Measurements from ENCODE around the gene RPL15.

The RPL15 gene

DNA sequence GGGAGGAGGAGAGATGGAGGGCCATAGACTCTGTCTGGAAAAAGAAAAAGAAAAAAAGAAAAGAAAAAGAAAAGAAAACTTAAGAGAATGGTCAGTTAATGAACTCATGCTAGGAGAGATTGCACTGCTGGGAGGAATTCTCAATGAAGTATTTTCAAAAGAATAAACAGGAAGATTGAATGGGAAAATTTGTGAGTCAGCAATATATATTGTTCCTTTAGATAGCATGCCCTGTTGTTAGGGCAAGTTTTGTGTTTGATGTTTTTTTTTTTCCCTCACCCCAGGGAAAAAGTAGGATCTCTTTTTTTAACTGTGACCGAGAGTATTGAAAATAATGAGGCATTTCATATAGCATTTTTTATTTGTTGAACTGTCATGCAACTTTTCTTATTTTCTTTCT, 20.4 kb downstream of the RPL15 start:
- no peak for DNase-seq

GRCh38 chr3:23938688-23939087, 21.8 kb downstream of the RPL15 start:
- DNase-seq, result no peak

GRCh38 chr3:23940775-23941174, 23.8 kb downstream of the RPL15 start:
- DNase-seq, result no peak

DNA sequence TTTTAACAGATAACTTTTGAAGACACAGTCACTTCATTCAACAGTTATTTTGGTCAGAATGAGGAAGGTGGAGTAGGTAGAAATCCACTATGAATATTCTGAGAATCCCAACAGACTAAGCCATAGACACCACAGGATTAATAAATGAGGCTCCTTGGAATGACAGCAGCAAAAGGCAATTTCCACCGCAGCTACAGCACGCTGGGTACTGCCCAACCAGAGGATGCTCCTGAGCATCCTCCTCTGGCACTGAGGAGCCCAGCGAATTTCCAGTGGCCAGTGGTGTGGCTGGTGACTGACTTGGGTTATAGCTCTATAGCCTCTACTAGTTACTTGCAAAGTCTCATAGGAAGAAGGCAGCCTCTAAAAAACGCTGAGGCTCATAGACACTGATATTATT, 24.5 kb downstream of the RPL15 start:
- no peak for DNase-seq

DNA sequence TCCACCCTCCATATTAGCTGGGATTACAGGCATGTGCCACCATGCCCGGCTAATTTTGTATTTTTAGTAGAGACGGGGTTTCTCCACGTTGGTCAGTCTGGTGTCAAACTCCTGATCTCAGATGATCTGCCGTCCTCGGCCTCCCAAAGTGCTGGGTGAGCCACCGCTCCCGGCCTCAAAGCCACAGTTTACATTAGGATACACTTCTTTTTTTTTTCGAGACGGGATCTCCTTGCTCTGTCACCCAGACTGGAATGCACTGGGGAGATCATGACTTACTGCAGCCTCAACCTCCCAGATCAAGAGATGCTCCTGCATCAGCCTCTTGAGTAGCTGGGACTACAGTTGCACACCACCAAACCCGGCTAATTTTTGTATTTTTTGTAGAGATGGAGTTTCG, 25.6 kb downstream of the RPL15 start:
- DNase-seq, result no peak

DNA sequence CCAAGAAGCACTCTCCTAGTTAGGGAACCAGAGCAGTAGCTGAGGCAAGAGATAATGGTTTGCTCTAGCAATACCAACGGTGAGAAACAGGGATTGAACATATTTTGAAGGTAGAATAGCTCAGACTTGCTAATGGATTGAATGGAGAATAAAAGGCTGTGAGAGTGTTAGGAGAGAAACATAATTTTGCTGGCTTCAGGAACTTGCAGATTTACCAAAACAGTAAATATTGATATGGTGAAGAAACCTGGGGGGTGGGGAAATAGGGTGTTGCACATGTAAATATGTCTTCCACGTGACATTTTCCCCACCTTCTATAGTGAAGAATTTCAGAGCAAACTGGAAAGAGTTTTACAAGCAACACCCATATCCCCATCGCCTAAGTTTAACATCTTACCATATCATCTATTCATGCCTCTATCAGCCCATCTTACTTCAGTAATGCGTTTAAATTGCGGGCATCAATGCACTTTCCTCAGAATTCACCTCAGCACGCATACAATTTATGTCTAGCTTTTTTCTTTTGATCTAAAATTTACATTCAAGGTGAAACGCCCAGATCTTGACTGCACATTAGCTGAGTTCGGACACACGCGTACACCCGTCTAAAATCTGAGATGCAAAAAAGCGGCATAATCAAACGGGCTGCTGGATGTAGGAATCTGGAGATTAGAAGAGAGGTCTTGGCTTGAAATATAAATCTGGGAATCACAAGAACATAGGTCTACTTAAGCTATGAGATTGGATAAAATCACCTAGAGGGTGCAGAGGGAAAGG, 27.3 kb downstream of the RPL15 start:
- peak; percentile 1 for DNase-seq

DNA sequence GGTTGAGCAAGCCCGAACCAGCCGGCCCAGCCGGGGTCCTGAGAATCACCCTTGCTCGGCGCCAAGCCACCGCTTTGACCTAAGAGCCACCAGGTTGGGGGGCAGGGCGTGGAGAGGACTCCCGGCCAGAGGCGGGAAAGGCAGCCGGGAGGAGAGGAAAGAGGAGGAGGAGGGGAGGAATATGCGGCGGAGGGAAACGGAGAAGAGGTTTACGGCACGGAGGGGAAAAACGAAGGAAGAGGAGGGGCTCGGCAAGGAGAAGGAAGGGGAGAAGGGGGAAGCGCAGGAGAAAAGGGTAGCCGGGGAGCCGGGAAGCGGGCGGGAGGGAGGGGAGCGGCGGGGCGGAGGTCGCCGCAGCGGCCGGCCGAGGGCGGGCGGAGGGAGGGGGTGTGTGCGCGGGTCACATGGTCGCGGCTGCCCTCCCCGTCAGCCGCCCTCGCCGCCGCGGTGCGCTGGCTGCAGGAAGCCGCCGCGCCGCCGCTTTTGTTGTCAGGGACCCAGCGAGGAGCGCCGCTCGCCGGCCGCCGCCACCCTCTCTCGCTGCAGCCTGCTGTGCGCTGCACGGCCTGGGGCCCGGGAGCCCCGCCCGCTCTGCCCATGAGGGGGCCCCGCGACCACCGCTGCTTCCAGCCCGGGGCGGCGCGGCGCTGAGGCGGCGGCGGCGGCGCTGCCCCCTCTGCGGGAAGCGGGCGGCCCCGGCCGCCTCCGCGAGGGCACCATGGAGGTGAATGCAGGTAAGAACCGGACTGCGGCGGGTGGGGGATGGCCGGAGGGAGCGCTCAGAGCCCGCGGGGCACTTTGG, 28.1 kb downstream of the RPL15 start, which contains the start of gene NR1D2:
Gene NR1D2 (plus strand): TSS at position 426 of the 802 bp plus-strand sequence. CDS start 293 bp downstream, at position 719.
- peak; percentile 76 for DNase-seq

DNA sequence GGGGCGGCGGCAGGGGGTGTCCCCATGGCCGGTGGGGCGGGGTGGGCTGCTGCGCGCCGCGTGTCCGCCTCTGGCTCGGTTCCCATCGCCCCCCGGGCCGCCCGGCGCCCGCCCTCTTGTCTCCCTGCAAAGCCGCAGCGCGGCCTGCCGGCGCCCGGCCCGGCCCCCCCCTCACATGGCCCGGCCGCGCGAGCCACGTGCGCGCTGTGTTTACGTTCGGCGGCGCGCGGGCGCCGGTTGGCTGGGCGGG, 28.7 kb downstream of the RPL15 start:
- DNase-seq, result no peak

- peak; percentile 98 for DNase-seq
Measured at GRCh38 chr3:23945913-23946687, 29.2 kb downstream of the RPL15 start.

- DNase-seq, result no peak
Measured at GRCh38 chr3:23948761-23949160, 31.8 kb downstream of the RPL15 start.

DNA sequence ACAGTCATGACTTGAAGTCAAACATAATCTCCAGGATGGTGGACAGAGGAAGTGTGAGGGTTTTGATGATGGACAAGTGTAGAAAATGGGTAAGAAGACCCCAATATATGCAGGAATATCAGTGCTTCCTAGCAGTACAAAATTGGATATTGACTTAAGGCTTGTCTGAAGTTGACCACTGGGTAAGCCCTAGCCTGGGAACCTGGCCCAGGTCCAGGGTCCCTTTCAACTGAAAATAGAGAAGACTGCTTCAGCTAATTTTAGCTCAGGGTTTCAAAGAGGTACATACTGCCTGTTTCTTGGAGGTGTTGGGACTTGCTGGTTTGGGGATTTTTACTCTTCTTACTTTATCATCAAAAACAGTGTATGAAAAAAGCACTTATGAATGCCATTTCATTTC, 32.9 kb downstream of the RPL15 start:
- no peak for DNase-seq

GRCh38 chr3:23950293-23950692, 33.4 kb downstream of the RPL15 start:
- DNase-seq, result no peak

GRCh38 chr3:23952646-23953045, 35.7 kb downstream of the RPL15 start:
- no peak for DNase-seq

GRCh38 chr3:23953523-23953922, 36.6 kb downstream of the RPL15 start:
- no peak for DNase-seq

DNA sequence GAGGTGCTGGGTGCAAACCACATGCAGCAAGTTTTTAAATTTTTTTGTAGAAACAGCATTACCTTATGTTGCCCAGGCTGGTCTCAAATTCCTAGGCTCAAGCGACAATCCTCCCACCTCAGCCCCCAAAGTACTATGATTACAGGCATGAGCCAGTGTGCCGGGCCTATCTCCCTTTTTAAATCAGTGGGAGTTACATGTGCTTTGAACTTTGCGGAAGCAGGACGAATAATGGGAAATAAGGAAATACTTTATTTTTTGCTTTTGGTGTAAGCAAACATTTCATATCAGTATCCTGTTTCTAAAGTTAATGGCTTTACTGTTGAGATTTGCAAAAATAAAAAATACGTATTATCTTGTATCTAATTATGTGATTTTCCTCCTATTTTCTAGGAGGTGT, 37.2 kb downstream of the RPL15 start:
- no peak for DNase-seq

DNA sequence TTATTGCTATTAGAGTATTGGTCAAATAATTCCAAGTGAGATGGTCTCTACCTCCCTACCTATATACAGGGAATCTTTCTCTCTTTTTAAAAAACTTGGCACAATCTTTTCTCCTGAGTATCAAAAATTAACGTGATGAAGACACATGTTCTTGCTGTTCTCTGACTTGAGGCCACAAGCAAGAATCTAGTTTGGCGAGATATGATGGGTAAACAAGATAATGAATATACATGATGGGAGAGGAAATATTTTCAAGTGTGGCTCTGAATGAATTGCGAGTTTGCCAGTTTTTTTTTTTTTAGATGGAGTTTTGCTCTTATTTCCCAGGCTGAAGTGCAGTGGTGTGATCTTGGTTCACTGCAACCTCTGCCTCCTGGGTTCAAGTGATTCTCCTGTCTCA, 39.8 kb downstream of the RPL15 start:
- DNase-seq, result no peak

- DNase-seq, result no peak
Measured at GRCh38 chr3:23959135-23959900, 42.4 kb downstream of the RPL15 start.

- DNase-seq, result no peak
Measured at GRCh38 chr3:23960649-23961048, 43.7 kb downstream of the RPL15 start.

- DNase-seq, result no peak
Measured at GRCh38 chr3:23961066-23961465, 44.1 kb downstream of the RPL15 start.

DNA sequence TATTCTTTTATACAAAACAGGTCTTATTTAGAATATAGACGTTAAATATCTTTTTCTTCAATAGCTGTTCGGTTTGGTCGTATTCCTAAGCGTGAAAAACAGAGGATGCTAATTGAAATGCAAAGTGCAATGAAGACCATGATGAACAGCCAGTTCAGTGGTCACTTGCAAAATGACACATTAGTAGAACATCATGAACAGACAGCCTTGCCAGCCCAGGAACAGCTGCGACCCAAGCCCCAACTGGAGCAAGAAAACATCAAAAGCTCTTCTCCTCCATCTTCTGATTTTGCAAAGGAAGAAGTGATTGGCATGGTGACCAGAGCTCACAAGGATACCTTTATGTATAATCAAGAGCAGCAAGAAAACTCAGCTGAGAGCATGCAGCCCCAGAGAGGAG, 45.0 kb downstream of the RPL15 start:
- DNase-seq, result no peak

DNA sequence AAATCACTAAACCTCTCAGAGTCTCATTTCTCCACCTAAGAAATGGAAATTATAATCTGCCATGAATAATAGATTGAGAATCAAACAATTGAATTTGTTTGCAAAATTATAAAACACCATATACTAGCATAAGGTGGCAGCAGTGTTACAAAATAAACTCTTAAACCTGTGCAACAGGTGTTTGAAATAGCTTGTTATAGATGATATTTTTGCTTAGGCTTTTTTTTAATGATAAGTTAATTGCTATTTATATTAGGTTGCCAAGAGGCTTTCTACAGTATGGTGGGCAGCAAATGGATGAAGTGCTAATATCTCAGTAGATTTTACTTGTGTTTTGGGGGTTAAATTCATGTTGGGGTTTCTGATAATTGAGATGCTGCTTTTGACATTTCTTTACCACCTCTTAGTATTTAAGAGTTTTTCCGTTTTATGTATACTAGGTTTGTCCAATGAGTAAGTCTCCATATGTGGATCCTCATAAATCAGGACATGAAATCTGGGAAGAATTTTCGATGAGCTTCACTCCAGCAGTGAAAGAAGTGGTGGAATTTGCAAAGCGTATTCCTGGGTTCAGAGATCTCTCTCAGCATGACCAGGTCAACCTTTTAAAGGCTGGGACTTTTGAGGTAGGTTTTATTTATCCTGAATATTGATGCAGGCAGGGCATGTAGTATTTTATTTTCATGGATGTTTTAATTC, 47.8 kb downstream of the RPL15 start:
- DNase-seq, result no peak

- DNase-seq, result no peak
Measured at GRCh38 chr3:23966328-23966727, 49.4 kb downstream of the RPL15 start.
